ENCODE measurements around the gene VASP. TPM values are rescaled to one million over a fixed set of nuclear protein-coding genes. Genes with fewer than 3 reads are reported as not detected.

Gene VASP
- total and polyA plus RNA-seq, 10 donors = 146 to 386 (median 199) TPM

GRCh38 chr19:45485305-45486077, 21.8 kb upstream of the VASP start:
- intact Hi-C loops (cut with DNase I; ENCODE audit: low total_unique reads) = no loop called here
- H3K27ac ChIP-seq = peak overlapping the region in 7 of 8 donors; percentile 42 to 88 (median 76)
- H3K36me3 ChIP-seq = peaks cover 0 to 5% (median 0%) of the 10 kb centered on the region in 6 donors
- WGBS, 5 donors = 0 to 3% (median 0%) methylated on average over 23 to 35 of the region's 35 CpGs
- H3K9me3 ChIP-seq = no peaks in the 10 kb centered on the region
- H3K27me3 ChIP-seq (replicated peaks in 1 of 7) = no peaks in the 10 kb centered on the region
- peak; percentile 51 to 80 (median 72) for TF ChIP-seq POLR2AphosphoS5 (IDR thresholded peaks at IDR 0.05)
- TF ChIP-seq CTCF (IDR thresholded peaks at IDR 0.05 in 8 of 11, conservative IDR thresholded peaks at IDR 0.05 in 3 of 11) = peak; percentile 77 to 88 (median 83)
- no peak for TF ChIP-seq POLR2A (IDR thresholded peaks at IDR 0.05)
- peak overlapping the region; percentile 45 to 88 (median 72) for H3K4me3 ChIP-seq
- H3K4me1 ChIP-seq = peaks cover 0 to 18% (median 11%) of the 10 kb centered on the region in 6 donors
- peak; percentile 99 for DNase-seq

- Histone ChIP-seq H3K27ac (no peak overlapping the region), H3K9me3 (no peaks in the 10 kb centered on the region), H3K4me3 (no peak overlapping the region), H3K27me3 (replicated peaks in 1 of 7) (peaks cover 0 to 19% (median 5%) of the 10 kb centered on the region in 7 donors), H3K4me1 (peaks cover 7 to 41% (median 28%) of the 10 kb centered on the region in 6 donors), H3K36me3 (peaks cover 0 to 5% (median 0%) of the 10 kb centered on the region in 6 donors)
- 85 to 92% (median 91%) methylated on average over 15 of the region's 15 CpGs for WGBS, 5 donors
- TF ChIP-seq POLR2A (IDR thresholded peaks at IDR 0.05) = no peak
- TF ChIP-seq POLR2AphosphoS5 (IDR thresholded peaks at IDR 0.05) = no peak
- no peak for TF ChIP-seq CTCF (IDR thresholded peaks at IDR 0.05 in 8 of 11, conservative IDR thresholded peaks at IDR 0.05 in 3 of 11)
- intact Hi-C loops (cut with DNase I; ENCODE audit: low total_unique reads) = no loop called here
- DNase-seq = no peak
Observed at GRCh38 chr19:45488708-45489107, 18.6 kb upstream of the VASP start.

- Histone ChIP-seq H3K4me3 (no peak overlapping the region), H3K27me3 (replicated peaks in 1 of 7) (peaks cover 0 to 25% (median 8%) of the 10 kb centered on the region in 7 donors), H3K4me1 (peaks cover 7 to 44% (median 29%) of the 10 kb centered on the region in 6 donors), H3K27ac (no peak overlapping the region), H3K9me3 (no peaks in the 10 kb centered on the region), H3K36me3 (peaks cover 0 to 7% (median 0%) of the 10 kb centered on the region in 6 donors)
- intact Hi-C loops (cut with DNase I; ENCODE audit: low total_unique reads) = no loop called here
- TF ChIP-seq POLR2A (IDR thresholded peaks at IDR 0.05) (no peak), CTCF (IDR thresholded peaks at IDR 0.05 in 8 of 11, conservative IDR thresholded peaks at IDR 0.05 in 3 of 11) (no peak), POLR2AphosphoS5 (IDR thresholded peaks at IDR 0.05) (no peak)
- 86 to 93% (median 90%) methylated on average over 18 to 20 of the region's 20 CpGs for WGBS, 5 donors
- no peak for DNase-seq
Observed at GRCh38 chr19:45489216-45489855, 17.9 kb upstream of the VASP start.

DNA sequence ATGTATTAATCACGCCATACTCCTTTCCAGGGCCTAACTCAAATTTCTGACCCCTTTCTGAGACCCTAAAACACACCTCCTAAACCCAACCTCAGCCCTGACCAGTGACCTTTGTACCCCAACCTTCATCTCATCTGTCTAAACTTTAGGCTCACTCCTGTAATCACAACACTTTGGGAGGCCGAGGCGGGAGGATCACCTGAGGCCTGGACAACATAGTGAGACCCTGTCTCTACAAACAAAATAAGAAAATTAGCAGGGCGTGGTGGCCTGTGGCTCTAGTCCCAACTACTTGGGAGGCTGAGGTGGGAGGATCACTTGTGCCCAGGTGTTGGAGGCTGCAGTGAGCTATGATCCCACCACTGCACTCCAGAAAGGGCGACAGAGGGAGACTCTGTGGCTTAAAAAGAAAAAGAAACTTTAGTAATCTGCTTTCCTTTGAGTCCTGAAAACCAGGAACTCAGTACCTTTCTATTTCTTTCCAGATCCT, 15.1 kb upstream of the VASP start:
- H3K4me1 ChIP-seq = peaks cover 15 to 46% (median 32%) of the 10 kb centered on the region in 6 donors
- TF ChIP-seq POLR2A (IDR thresholded peaks at IDR 0.05) (no peak), POLR2AphosphoS5 (IDR thresholded peaks at IDR 0.05) (no peak), CTCF (IDR thresholded peaks at IDR 0.05 in 8 of 11, conservative IDR thresholded peaks at IDR 0.05 in 3 of 11) (no peak)
- peaks cover 0 to 11% (median 0%) of the 10 kb centered on the region in 6 donors for H3K36me3 ChIP-seq
- intact Hi-C loops (cut with DNase I; ENCODE audit: low total_unique reads) = no loop called here
- no peaks in the 10 kb centered on the region for H3K9me3 ChIP-seq
- H3K27me3 ChIP-seq (replicated peaks in 1 of 7) = peaks cover 0 to 51% (median 25%) of the 10 kb centered on the region in 7 donors
- DNase-seq = no peak
- 85 to 96% (median 91%) methylated on average over 5 of the region's 5 CpGs for WGBS, 5 donors
- H3K27ac ChIP-seq = peak overlapping the region in 1 of 8 donors; percentile 74
- H3K4me3 ChIP-seq = peak overlapping the region in 6 of 8 donors; percentile 25 to 65 (median 46)

Data from spleen (tissue), 11 donors.